IMR-90 (cell line): ENCODE data around the gene PPM1H. TPM values are rescaled to one million over a fixed set of nuclear protein-coding genes. Genes with fewer than 3 reads are reported as not detected.
A peak's percentile ranks its signal among the peaks of the same experiment; 100 is the strongest.

Source experiments
- ATAC-seq: fragments of 200-7000 bp; cut with Tn5 transposase; 2 replicates; pipeline ENCODE4 v1.9.1; 2020; ENCODE audit warnings: low read depth, mild to moderate bottlenecking, moderate library complexity
- BruUV-seq: library from RNA; stranded (reverse); fragments of 400-500 nt; replicated peaks from 2 replicates; lab custom pipeline; 2021; lab: Mats Ljungman, UMichigan
- CTCF ChIA-PET: fragments of 300-600 bp; formaldehyde crosslinking; extraction: SDS; loops from one replicate; lab custom pipeline; 2021; ENCODE audit warnings: antibody characterized with exemption; lab: Yijun Ruan, JAX
- POLR2A ChIA-PET: fragments of 300-600 bp; sonication (Branson Sonifier 250); formaldehyde crosslinking; loops from one replicate; lab custom pipeline; 2022; ENCODE audit warnings: antibody characterized with exemption; ENCODE audit not compliant: unreplicated experiment; lab: Charles Lee
- DNase-seq: peaks from one replicate; pipeline ENCODE4 v3.0.0; 2013
- H2AFZ ChIP-seq: replicated peaks from 2 replicates; pipeline ENCODE3; 2013; ENCODE audit warnings: low read length, mild to moderate bottlenecking; ENCODE audit not compliant: poor library complexity
- H2AK5ac ChIP-seq: 2 replicates; pipeline ENCODE4 v1.6.1; 2013; ENCODE audit warnings: low read depth, low read length, inconsistent platforms
- H2AK9ac ChIP-seq: replicated peaks from 2 replicates; pipeline ENCODE3; 2013; ENCODE audit warnings: mild to moderate bottlenecking, low read depth, low read length, moderate library complexity; ENCODE audit not compliant: poor library complexity
- H2BK120ac ChIP-seq: 2 replicates; pipeline ENCODE4 v1.6.1; 2013; ENCODE audit warnings: low read depth, low read length, inconsistent platforms
- H2BK15ac ChIP-seq: 3 replicates; pipeline ENCODE4 v1.6.1; 2013; ENCODE audit warnings: low read depth, low read length, inconsistent platforms
- H2BK20ac ChIP-seq: 2 replicates; pipeline ENCODE4 v1.6.1; 2013; ENCODE audit warnings: low read depth, mild to moderate bottlenecking, inconsistent platforms, low read length, moderate library complexity
- H2BK5ac ChIP-seq: 2 replicates; pipeline ENCODE4 v1.6.1; 2013; ENCODE audit warnings: mild to moderate bottlenecking, low read depth, low read length, inconsistent platforms; ENCODE audit not compliant: poor library complexity, severe bottlenecking
- H3K14ac ChIP-seq: replicated peaks from 2 replicates; pipeline ENCODE4 v1.6.1; 2013; ENCODE audit warnings: low read depth, low read length, inconsistent platforms
- H3K18ac ChIP-seq: 2 replicates; pipeline ENCODE4 v1.6.1; 2013; ENCODE audit warnings: low read depth, low read length, control low read depth
- H3K23ac ChIP-seq: 2 replicates; pipeline ENCODE4 v1.6.1; 2013; ENCODE audit warnings: low read depth, low read length, inconsistent platforms
- H3K27ac ChIP-seq: 2 replicates; pipeline ENCODE4 v1.5.1; 2013; ENCODE audit warnings: mild to moderate bottlenecking, control low read depth, low read length; ENCODE audit not compliant: insufficient read depth
- H3K27me3 ChIP-seq: 2 replicates; pipeline ENCODE4 v1.6.1; 2013; ENCODE audit warnings: low read length; ENCODE audit not compliant: control insufficient read depth, insufficient read depth
- H3K36me3 ChIP-seq: 2 replicates; pipeline ENCODE4 v1.6.1; 2013; ENCODE audit warnings: low read length, mixed read lengths; ENCODE audit not compliant: control insufficient read depth, insufficient read depth
- H3K4ac ChIP-seq: 2 replicates; pipeline ENCODE4 v1.6.1; 2013; ENCODE audit warnings: low read depth, low read length, inconsistent platforms
- H3K4me1 ChIP-seq: 2 replicates; pipeline ENCODE4 v1.6.1; 2013; ENCODE audit warnings: low read length, mixed read lengths; ENCODE audit not compliant: control insufficient read depth, insufficient read depth
- H3K4me2 ChIP-seq: 2 replicates; pipeline ENCODE4 v1.6.1; 2013; ENCODE audit warnings: low read depth, mild to moderate bottlenecking, control low read depth, low read length, moderate library complexity
- H3K4me3 ChIP-seq: 2 replicates; pipeline ENCODE4 v1.5.1; 2013; ENCODE audit warnings: low read depth, mild to moderate bottlenecking, control low read depth, low read length, moderate library complexity; ENCODE audit not compliant: insufficient read depth
- H3K56ac ChIP-seq: 2 replicates; pipeline ENCODE4 v1.6.1; 2013; ENCODE audit warnings: low read length, inconsistent platforms; ENCODE audit not compliant: insufficient read depth; ENCODE audit errors: extremely low read depth
- H3K79me1 ChIP-seq, 2 experiments: 2 replicates each; pipeline ENCODE4 v1.6.1; 2013; ENCODE audit warnings: low read length in 2 of 2, inconsistent platforms in 1 of 2, low read depth in 1 of 2
- H3K9ac ChIP-seq: 2 replicates; pipeline ENCODE4 v1.6.1; 2013; ENCODE audit warnings: low read depth, low read length, control low read depth
- H3K9me1 ChIP-seq: 2 replicates; pipeline ENCODE4 v1.6.1; 2013; ENCODE audit warnings: low read length, inconsistent platforms; ENCODE audit not compliant: insufficient read depth
- H3K9me3 ChIP-seq: 2 replicates; pipeline ENCODE4 v1.6.1; 2013; ENCODE audit warnings: low read length; ENCODE audit not compliant: control insufficient read depth, insufficient read depth
- H4K20me1 ChIP-seq: 2 replicates; pipeline ENCODE4 v1.6.1; 2013; ENCODE audit warnings: low read length, inconsistent platforms; ENCODE audit not compliant: insufficient read depth
- H4K5ac ChIP-seq: 2 replicates; pipeline ENCODE4 v1.6.1; 2013; ENCODE audit warnings: mild to moderate bottlenecking, low read depth, low read length, control low read depth
- H4K8ac ChIP-seq, 2 experiments: 2 replicates each; pipeline ENCODE4 v1.6.1; 2013; ENCODE audit warnings: low read depth in 2 of 2, low read length in 2 of 2, control low read depth in 1 of 2, inconsistent platforms in 1 of 2
- H4K91ac ChIP-seq: 2 replicates; pipeline ENCODE4 v1.6.1; 2013; ENCODE audit warnings: low read depth, low read length, inconsistent platforms; ENCODE audit not compliant: insufficient read depth
- BHLHE40 ChIP-seq: fragments of 150-350 bp; IDR thresholded peaks from 2 replicates; pipeline ENCODE4 v1.6.1; 2016; ENCODE audit warnings: mild to moderate bottlenecking, low read depth, low read length
- MAFK ChIP-seq: IDR thresholded peaks from 2 replicates; pipeline ENCODE4 v1.6.1; 2012; ENCODE audit warnings: low read depth, low read length, improper control_type of control experiment
- MXI1 ChIP-seq: IDR thresholded peaks from 2 replicates; pipeline ENCODE4 v1.6.1; 2012; ENCODE audit warnings: low read depth, mild to moderate bottlenecking, low read length, moderate library complexity, borderline replicate concordance
- NFE2L2 ChIP-seq: fragments of 150-350 bp; IDR thresholded peaks from 2 replicates; pipeline ENCODE4 v1.6.1; 2016; ENCODE audit warnings: low read depth, mild to moderate bottlenecking, low read length
- POLR2A ChIP-seq: IDR thresholded peaks from 2 replicates; pipeline ENCODE4 v1.6.1; 2012; ENCODE audit warnings: mild to moderate bottlenecking, low read depth, low read length
- RAD21 ChIP-seq: IDR thresholded peaks from 2 replicates; pipeline ENCODE4 v1.6.1; 2012; ENCODE audit warnings: low read length, improper control_type of control experiment
- SMC3 ChIP-seq: fragments of 150-350 bp; IDR thresholded peaks from 2 replicates; pipeline ENCODE4 v1.6.1; 2016; ENCODE audit warnings: low read depth, mild to moderate bottlenecking, antibody characterized with exemption, low read length, moderate library complexity
- WGBS, 2 experiments: methylation state at CpG; one replicate each; pipeline versions ENCODE4 v1.1.5 to v1.1.7; 2013; ENCODE audit warnings: missing lambda C conversion rate in 2 of 2; ENCODE audit not compliant: insufficient read length in 1 of 2; ENCODE audit errors: extremely low coverage in 2 of 2; 5-methylcytosine and 5-hydroxymethylcytosine counted together
- dilution Hi-C: fragments of 300-500 bp; cut with HindIII; formaldehyde crosslinking; loops from one replicate; pipeline ENCODE4 v1.14.3; 2018; ENCODE audit warnings: low sequenced_read_pairs; ENCODE audit not compliant: unreplicated experiment
- in situ Hi-C: fragments of 300-500 bp; cut with MboI; formaldehyde crosslinking; loops from 3 replicates; pipeline ENCODE4 v1.14.3; 2019; ENCODE audit warnings: low sequenced_read_pairs, inconsistent platforms, mixed read lengths
- intact Hi-C: fragments of 100-400 bp; cut with micrococcal nuclease; formaldehyde crosslinking; loops from 2 replicates; pipeline ENCODE4 v1.10.0; 2022
- polyA plus RNA-seq, 3 experiments: library from polyadenylated mRNA; depleted of rRNA; stranded (reverse); fragments of >200 nt; gene quantifications; 2 replicates each; pipeline ENCODE4 v1.2.3, GENCODE V29; 2012; ENCODE audit warnings: low replicate concordance in 1 of 3
- total RNA-seq: library from RNA; depleted of rRNA; stranded (reverse); fragments of >200 nt; gene quantifications from 2 replicates; pipeline ENCODE4 v1.2.3, GENCODE V29; 2012

The PPM1H gene
- total and polyA plus RNA-seq, 2 of the 4 experiments (the other 2 are of a cell fraction), result 0.14 to 0.18 TPM

GRCh38 chr12:62720661-62721330 lies 214.2 kb downstream of the PPM1H start:
- peak overlapping the region; percentile 78 for H3K4ac ChIP-seq
- POLR2A ChIA-PET, result no interaction called here
- dilution Hi-C loops (no loop called here), intact Hi-C loops (no loop called here), in situ Hi-C loops (no loop called here)
- peaks cover 0 to 5% of the 10 kb centered on the region in 2 experiments; a peak in 1 of 4 replicates for H3K79me1 ChIP-seq
- no peak overlapping the region for H3K56ac ChIP-seq
- peak overlapping the region; percentile 31; the same call in 1 of the 2 replicates for H3K4me2 ChIP-seq
- peak overlapping the region; percentile 63 for H3K18ac ChIP-seq
- peak overlapping the region; percentile 19 to 38; a peak in 2 of 4 replicates for H4K8ac ChIP-seq
- H2AFZ ChIP-seq, result peak overlapping the region; percentile 64
- no TSS peak for BruUV-seq
- H2BK15ac ChIP-seq, result peak overlapping the region; percentile 58; the same call in 1 of the 3 replicates
- H4K20me1 ChIP-seq, result no peaks in the 10 kb centered on the region
- peak overlapping the region; percentile 18; the same call in 1 of the 2 replicates for H3K23ac ChIP-seq
- H2AK9ac ChIP-seq, result peak overlapping the region; percentile 84
- H3K4me1 ChIP-seq, result peaks cover 23% of the 10 kb centered on the region
- H3K14ac ChIP-seq, result peak overlapping the region; percentile 79
- peak overlapping the region; percentile 52 for H2BK5ac ChIP-seq
- H3K9ac ChIP-seq, result no peak overlapping the region
- WGBS, 2 experiments, result 61% methylated on average over 8 of the region's 8 CpGs; no CpG with 5 or more reads in 1 of the 2 experiments
- H3K27ac ChIP-seq, result peak overlapping the region; percentile 18; the same call in 1 of the 2 replicates
- H3K36me3 ChIP-seq, result no peaks in the 10 kb centered on the region
- H2BK120ac ChIP-seq, result peak overlapping the region; percentile 87
- H3K27me3 ChIP-seq, result no peaks in the 10 kb centered on the region
- CTCF ChIA-PET, result interaction anchor here (1.0 kb wide), 1 partner anchor 10 kb away, joined by 3 read pairs; no protein-coding TSS in a partner anchor
- peak overlapping the region; percentile 85 for H2AK5ac ChIP-seq
- peak overlapping the region; percentile 77 for H4K91ac ChIP-seq
- H3K9me3 ChIP-seq, result no peaks in the 10 kb centered on the region
- ATAC-seq, result peak; percentile 50
- peaks cover 24% of the 10 kb centered on the region for H3K9me1 ChIP-seq
- H4K5ac ChIP-seq, result peak overlapping the region; percentile 65
- no peak overlapping the region for H3K4me3 ChIP-seq
- peak; percentile 83 for DNase-seq
- H2BK20ac ChIP-seq, result peak overlapping the region; percentile 82
- TF ChIP-seq RAD21, result no peak
- TF ChIP-seq NFE2L2, result no peak
- no peak for TF ChIP-seq SMC3
- TF ChIP-seq POLR2A, result no peak
- TF ChIP-seq MAFK, result no peak
- TF ChIP-seq MXI1, result no peak
- TF ChIP-seq BHLHE40, result no peak
